GM21390 (cell line): ENCODE results near the gene RNF17.
A peak's percentile ranks its signal among the peaks of the same experiment; 100 is the strongest.

Experiments
- ATAC-seq: cut with Tn5 transposase; IDR thresholded peaks from one replicate; pipeline ENCODE4 v1.9.1; 2021; ENCODE audit not compliant: unreplicated experiment

RNF17 gene, protein sequence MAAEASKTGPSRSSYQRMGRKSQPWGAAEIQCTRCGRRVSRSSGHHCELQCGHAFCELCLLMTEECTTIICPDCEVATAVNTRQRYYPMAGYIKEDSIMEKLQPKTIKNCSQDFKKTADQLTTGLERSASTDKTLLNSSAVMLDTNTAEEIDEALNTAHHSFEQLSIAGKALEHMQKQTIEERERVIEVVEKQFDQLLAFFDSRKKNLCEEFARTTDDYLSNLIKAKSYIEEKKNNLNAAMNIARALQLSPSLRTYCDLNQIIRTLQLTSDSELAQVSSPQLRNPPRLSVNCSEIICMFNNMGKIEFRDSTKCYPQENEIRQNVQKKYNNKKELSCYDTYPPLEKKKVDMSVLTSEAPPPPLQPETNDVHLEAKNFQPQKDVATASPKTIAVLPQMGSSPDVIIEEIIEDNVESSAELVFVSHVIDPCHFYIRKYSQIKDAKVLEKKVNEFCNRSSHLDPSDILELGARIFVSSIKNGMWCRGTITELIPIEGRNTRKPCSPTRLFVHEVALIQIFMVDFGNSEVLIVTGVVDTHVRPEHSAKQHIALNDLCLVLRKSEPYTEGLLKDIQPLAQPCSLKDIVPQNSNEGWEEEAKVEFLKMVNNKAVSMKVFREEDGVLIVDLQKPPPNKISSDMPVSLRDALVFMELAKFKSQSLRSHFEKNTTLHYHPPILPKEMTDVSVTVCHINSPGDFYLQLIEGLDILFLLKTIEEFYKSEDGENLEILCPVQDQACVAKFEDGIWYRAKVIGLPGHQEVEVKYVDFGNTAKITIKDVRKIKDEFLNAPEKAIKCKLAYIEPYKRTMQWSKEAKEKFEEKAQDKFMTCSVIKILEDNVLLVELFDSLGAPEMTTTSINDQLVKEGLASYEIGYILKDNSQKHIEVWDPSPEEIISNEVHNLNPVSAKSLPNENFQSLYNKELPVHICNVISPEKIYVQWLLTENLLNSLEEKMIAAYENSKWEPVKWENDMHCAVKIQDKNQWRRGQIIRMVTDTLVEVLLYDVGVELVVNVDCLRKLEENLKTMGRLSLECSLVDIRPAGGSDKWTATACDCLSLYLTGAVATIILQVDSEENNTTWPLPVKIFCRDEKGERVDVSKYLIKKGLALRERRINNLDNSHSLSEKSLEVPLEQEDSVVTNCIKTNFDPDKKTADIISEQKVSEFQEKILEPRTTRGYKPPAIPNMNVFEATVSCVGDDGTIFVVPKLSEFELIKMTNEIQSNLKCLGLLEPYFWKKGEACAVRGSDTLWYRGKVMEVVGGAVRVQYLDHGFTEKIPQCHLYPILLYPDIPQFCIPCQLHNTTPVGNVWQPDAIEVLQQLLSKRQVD (N-terminal part only)

DNA sequence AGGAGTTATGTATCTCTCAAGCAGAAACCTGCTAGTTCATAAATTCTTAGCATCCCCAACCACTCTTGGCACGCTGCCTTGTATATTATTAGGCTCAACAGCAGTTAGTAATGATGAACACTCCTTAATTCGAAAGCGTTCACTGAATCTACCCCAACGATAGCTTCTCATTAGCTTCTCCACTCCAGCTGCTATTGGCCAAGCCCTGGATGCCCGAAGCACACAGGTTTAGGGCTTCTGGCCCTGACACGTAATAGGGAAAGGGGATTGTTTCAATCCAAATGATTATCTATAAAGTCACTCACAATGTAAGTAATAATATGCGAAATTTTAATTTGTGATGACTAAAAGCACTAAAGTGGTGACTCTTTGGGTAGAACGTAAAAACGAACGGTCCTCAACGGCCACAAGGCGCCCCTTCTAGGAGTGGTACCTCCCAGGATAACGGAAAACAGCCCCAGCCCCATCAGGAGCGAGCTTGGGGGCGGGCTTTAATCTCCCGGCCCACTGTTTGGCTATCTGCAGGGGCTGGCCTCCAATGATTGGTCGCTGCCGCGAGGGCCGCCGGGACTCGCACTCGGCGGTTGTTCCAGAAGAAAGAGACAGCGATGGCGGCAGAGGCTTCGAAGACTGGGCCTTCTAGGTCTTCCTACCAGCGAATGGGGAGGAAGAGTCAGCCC lies at the start of gene RNF17:
Gene RNF17, plus strand, starts transcription at position 574 of the 680 bp plus-strand sequence. Its CDS starts 35 bp downstream, at position 609.
- no peak for ATAC-seq

DNA sequence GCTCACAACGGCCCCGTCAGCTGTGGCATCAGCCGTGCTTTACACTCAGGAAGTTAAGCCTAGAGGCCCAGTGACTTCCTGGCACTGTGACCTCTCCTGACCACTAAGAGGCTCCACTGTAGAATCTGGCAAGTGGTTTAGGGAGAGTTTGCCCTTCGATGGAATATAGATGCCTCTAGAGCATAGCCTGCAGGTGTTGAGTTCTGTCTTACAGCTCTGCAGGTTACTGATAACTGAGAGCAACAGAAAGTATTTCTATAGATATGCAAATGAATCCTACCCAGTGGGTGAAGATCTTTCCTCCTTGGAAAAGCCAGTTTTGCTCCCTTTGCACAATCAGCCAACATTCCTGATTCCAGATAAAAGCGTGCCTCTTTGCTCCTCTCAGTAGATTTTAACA lies 48.0 kb upstream of the RNF17 start:
- no peak for ATAC-seq

DNA sequence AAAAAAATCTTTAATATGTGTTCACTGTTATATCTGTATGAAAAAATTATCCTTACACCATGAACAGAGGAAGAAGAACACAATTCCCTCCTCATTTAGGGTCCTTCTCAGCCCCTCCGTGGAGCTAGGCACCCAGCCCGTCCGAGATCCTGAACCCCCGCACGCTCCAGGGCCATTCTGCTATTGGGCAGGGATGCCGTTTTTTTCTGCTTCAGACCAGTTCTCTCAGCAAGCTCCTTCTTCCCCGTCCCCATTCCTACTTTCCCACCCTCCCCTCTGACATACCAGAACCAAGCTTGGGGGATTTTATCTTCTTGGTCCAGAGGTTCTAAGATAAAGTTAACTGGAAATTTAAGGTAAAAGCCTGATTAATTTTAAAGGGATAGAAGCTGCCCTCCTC lies 47.5 kb upstream of the RNF17 start:
- ATAC-seq = no peak

DNA sequence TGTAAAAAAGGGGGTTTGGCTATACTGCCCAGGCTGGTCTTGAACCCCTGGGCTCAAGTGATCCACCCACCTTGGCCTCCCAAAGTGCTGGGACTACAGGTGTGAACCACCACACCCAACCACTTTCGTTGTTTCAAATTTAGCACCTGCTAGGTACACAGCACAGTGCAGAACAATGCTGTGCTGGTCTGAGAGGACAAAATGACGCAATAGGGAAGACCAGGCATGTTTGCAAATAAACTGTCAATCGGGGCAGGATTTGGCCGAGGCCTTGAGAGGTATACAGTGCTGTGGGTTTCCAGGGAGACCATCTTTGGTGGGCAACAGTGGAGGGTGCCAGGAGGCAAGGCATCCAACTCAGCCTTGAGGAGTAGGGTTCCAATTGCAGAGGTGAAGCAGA lies 46.8 kb upstream of the RNF17 start:
- ATAC-seq = no peak

DNA sequence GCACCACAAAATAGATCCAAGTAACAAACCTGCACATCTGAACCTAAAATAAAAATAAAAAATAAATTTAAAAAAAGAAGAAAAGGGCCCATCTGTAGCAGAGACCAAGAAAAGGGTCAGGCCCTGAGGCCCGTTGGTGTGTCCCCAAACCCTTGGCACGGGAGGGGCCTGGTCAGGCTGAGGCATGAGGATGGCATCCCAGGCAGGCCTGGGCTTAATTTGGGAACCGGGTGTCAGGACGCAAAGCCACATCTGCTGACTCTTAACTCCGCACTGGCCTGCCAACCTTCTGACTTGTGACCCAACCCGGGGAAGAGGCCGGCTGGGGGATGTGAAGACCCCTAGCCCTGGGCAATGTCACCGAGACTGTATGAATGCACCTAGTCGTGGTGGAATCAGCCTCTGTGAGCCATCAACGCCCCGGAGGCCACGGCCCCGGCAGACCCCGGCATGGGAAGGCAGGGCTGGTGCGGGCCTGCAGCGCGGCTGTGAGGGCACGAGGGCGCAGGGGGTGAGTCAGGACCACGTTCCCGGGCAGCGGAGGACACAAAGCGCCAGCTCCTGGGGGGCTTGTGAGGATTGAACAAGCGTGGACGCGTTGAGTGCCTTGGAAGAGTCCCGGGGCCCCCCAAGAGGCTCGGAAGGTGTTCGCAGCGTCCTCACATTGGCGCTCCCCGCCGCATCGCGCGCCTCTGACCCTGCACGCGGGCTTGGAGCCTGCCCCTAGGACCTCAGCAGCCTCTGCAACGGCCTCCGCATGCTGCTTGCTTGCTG lies 45.6 kb upstream of the RNF17 start:
- no peak for ATAC-seq

DNA sequence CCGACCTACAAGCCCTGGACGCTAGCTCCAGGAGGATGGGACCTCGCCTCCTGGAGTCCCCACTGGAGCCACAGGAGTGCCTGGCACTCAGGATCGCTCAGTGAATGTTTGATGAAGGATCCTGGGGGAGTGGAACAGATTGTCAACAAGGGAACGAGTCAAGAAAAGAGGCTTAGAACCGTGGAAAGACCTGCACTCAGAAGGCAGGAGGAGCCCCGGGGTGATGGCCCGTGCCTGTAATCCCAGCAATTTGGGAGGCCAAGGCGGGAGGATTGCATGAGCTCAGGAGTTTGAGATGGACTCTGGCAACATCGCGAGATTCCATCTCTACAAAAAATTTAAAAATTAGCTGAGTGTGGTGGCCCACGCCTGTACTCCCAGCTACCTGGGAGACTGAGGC lies 44.8 kb upstream of the RNF17 start:
- no peak for ATAC-seq

DNA sequence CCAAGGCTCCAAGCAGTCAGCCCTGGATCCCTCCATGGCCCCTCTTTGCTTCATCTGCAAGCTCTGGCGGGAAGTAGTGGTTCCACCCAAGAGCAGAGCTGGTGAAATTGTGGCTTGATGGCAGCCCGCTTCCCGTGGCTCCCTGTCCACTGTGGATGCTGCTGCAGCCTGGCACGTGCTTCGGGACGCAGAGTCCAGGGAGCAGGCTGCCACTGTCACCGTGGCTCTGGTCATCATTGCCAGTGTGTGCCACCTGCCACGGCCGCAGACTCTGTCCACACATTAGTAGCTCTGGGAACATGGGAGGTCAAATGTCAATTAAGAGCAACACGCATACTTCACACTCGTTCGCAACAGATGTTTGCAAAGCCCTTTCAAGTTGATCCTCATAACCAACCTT lies 40.8 kb upstream of the RNF17 start:
- ATAC-seq = no peak

DNA sequence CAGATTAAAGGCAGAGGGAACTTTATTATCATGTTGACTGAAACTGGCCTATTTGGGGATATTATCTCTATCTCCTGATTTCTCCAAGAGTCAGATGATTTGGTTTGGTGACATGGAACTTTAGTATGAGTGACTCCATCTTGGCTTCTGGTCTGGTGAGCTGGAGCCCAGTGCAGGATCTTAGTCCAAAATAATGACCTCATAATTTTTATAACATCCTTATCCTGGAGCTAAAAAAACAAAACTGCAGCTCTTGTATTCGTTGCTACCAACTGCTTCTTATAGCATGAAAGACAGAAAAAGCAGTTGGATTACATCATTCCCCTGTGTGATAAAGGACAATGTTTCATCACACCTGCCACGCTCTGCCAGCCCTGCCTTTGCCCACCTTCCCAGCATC lies 39.3 kb upstream of the RNF17 start:
- ATAC-seq = no peak

DNA sequence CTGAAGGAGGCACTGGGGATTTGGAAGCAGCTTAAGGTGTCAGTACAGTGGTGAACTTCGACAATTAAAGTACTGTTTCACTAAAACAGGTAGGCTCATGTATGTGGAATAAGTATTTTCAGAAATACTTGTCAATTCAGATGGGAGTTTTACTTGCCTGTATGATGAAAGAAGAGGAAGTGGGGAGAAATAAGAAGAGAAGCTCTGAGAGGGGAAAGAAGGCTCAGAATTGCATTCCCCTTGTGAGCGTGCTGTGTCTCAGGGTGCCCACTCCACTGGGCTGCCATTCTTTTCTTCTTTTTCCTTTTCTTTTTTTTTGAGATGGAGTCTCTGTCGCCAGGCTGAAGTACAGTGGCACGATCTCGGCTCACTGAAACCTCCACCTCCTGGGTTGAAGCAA lies 38.6 kb upstream of the RNF17 start:
- ATAC-seq = no peak

DNA sequence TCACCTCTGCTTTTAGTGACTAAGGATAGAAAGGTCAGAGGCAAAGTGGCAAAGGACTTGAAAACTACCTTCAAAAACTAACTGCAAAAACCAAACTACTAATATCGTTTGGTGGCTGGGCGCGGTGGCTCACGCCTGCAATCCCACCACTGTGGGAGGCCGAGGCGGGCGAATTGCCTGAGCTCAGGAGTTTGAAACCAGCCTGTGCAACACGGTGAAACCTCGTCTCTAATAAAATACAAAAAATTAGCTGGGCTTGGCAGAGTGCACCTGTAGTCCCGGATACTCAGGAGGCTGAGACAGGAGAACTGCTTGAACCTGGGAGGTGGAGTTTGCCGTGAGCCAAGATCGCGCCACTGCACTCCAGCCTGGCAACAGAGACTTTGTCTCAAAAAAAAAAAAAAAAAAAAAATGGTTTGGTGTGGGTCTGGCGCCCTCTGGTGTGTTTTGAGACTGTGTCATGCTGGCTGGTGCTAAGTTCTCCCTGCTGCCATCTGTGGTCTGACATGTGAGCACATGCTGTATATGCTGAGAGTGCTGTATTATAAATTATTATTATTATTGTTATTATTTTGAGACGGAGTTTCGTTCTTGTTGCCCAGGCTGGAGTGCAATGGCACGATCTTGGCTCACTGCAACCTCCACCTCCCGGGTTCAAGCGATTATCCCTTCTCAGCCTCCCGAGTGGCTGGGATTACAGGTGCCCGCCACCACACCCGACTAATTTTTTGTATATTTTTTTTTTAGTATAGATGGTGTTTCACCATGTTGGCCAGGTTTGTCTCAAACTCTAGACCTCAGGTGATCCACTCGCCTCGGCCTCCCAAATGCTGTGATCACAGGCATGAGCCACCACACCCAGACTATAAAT lies 36.0 kb upstream of the RNF17 start:
- peak; percentile 69 for ATAC-seq

DNA sequence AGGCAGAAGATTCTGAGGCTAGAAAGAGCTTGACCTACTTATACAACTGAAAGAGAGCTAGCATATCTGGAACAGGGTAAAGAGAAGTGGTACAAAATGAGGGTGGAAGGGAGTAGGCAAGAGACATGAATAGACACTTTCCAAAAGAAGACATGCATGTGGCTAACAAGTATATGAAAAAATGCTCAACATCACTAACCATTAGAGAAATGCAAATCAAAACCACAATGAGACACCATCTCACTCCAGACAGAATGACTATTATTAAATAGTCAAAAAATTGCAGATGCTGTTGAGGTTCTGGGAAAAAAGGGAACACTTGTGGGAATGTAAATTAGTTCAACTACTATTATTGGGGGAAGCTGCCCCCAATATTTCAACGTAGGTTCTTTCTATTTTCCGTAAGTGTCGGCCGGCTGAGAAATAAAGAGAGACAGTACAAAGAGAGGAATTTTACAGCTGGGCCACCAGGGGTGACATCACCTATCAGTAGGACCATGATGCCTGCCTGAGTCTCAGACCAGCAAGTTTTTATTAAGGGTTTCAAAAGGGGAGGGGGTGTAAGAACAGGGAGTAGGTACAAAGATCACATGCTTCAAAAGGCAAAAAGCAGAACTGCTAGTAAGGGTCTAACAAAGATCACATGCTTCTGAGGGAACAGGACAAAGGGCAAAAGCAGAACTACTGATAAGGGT lies 32.9 kb upstream of the RNF17 start:
- peak; percentile 76 for ATAC-seq

DNA sequence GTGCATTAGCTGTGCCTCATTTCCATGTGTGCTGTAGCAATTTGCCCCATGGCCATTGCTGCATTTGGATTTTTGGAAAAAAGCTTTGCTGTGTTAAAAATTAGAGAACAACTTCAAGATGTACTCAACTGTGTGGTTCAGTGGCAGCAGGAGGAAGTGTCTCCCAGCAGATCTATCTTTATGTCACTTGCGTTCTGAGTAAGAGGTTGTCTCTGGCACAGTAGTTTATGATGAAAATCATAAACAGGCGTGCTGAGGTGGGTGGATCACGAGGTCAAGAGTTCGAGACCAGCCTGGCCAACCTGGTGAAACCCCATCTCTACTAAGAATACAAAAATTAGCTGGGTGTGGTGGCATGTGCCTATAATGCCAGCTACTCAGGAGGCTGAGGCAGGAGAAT lies 29.0 kb upstream of the RNF17 start:
- no peak for ATAC-seq

DNA sequence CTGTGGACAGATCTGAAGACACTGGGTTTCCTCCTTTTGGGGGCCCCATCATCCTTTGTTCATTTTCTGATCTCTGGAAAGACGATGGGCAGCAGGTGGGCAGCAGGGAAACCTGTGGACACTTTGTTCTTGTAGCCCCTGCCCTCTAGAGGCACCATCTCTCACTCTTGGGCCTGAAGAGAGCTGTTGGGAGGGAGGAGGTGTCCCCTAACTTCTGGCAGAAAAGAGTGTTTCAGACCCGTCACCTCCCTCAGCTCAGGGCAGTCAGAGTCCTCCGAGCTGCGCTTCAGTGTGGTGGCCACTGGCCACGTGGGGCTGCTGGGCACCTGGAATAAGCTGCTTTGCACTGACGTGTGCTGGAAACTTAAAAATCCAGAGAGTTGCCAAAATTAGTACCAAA lies 26.9 kb upstream of the RNF17 start:
- no peak for ATAC-seq

DNA sequence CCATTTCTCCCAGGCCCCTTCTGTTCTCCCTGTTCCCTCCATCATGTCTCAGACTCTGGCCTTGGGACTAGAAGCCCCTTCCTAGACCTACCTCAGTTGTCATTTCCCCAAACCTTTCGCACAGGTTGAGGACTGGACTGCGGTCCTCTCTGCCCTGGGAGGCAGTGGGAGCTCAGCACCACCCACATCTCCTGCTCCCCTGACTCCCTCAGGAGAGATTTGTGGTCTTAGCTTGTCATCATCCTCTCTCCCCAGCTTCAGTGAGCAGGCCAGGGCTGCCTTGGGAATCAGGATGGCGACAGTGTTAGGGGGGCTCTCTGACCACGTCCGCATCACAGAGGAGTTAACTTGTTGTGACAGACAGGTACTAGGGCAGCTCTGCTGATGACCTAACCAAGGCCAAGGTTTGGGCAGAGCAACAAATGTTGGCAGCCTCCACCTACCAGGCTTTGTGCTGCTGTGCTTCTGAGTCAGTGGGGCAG lies 25.6 kb upstream of the RNF17 start:
- no peak for ATAC-seq

DNA sequence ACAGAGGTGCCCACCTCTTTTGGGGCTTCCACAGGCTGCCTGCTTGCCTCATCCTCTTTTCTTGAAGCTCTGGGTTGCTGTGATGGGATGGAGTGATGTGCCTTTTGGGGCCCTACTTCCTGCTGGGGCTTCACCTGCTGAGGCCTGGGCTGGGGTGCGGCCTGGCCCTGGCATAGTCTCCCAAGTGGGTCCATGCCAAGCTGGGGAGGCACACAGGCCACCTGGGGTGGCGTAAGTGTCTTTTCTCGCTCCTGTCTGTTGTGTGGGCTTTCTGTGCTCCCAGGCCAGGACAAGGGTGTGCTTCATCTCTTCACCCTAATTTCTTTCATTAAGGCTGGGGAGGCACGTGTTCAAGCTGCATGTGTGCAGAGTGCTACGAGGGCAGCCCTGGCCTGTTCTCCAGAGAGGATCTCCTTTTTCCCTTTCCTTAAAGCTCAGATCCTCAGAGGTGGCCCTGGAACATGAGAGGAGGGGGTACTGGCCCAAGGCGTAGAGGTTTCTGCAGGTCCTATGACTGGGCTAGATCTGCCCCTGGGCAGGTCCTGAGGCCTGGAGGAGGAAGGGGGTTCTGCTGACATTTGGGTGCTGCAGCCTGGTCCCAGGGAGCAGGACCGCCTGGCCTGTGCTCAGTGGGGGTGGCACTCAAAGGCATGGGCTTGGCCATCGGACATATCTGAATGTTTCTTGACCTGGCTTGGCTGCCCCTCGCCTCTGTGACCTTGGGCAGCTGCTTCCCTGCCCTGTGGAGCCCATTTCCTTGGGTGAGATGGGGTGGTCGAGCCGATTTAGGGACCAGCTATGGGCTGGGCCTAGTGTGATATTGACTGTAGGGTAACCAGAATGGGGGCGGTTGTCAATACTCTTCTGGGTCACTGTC lies 23.7 kb upstream of the RNF17 start:
- no peak for ATAC-seq

DNA sequence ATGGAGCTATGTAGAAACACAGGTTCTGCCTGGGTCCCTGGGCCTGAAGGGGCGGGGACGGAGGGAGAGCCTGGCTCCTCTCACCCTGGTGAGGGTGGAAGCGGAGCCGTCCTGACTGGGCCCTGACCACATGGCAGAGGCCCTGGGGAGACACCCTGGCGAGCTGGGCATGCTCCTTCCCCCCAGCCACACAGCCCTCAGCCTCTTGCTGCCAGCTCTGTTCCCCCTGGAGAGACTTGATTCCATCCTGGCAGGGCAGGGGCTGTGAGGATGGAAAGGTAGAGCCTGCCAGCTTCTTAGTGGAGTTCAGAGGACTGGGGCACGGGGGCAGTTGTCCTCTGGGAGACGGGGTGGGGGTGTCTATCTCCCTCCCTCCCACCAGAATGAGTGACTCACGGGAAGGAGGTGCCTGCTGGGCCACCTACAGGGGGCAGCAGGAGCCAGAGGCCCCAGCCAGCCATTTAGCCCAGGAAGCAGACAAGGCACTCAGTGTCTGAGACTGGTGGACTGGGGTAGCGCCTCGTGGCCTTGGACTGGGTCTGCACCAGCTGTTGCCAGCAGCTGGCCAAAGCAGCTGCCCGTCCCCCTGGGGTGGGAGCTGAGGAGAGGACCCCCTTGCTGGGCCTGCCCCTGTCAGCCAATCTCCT lies 22.8 kb upstream of the RNF17 start:
- no peak for ATAC-seq

DNA sequence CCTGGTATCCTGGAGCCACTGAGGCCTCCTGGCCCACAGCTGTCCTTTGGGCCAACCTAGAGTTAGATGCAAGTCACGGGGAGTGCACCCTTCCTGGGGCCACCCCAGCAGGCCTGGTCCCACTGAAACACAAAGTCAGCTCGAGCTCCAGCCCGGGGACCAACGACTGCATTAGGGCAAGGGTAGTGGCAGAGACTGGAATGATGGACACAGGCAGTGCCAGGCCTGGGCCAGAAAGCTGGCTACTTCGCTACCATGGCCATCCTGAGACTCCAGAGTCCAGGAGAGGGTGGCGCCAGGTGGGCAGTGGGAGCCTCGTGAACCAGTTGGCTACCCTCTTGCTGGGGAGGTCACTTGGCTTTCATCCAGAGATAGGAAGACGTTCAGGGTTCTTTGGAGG lies 22.2 kb upstream of the RNF17 start:
- ATAC-seq = no peak
